A673 (cell line): ENCODE data around the gene IL20. TPM values are rescaled to one million over a fixed set of nuclear protein-coding genes. Genes with fewer than 3 reads are reported as not detected.

ENCODE experiments used
- BruUV-seq: library from RNA; stranded (reverse); fragments of 400-500 nt; replicated peaks from 2 replicates; lab custom pipeline; 2021; lab: Mats Ljungman, UMichigan
- CTCF ChIA-PET: fragments of 300-600 bp; sonication (Branson Sonifier 250); formaldehyde crosslinking; loops from one replicate; lab custom pipeline; 2022; ENCODE audit warnings: antibody characterized with exemption; lab: Charles Lee
- POLR2A ChIA-PET: fragments of 300-600 bp; sonication (Branson Sonifier 250); formaldehyde crosslinking; loops from one replicate; lab custom pipeline; 2022; ENCODE audit warnings: antibody characterized with exemption; ENCODE audit not compliant: low non-redundant PET; lab: Charles Lee
- DNase-seq: peaks from one replicate; pipeline ENCODE4 v3.0.0-alpha.2; 2015; ENCODE audit warnings: low spot score
- H3K27ac ChIP-seq: fragments of 200-600 bp; sonication (generic); 2 replicates; pipeline ENCODE4 v1.5.1; 2016; ENCODE audit warnings: mixed run types, low read depth, mild to moderate bottlenecking, mixed read lengths, antibody characterized with exemption, low read length; ENCODE audit not compliant: poor library complexity, severe bottlenecking
- H3K27me3 ChIP-seq: fragments of 200-600 bp; sonication (generic); replicated peaks from 2 replicates; pipeline ENCODE4 v1.6.1; 2017; ENCODE audit warnings: mixed run types, low read depth, mild to moderate bottlenecking, mixed read lengths, antibody characterized with exemption, low read length; ENCODE audit not compliant: insufficient read depth, poor library complexity
- H3K36me3 ChIP-seq: fragments of 200-600 bp; sonication (generic); 2 replicates; pipeline ENCODE4 v1.6.1; 2016; ENCODE audit warnings: mixed run types, mild to moderate bottlenecking, mixed read lengths, antibody characterized with exemption, low read length; ENCODE audit not compliant: insufficient read depth, poor library complexity, severe bottlenecking
- H3K4me1 ChIP-seq: fragments of 200-600 bp; sonication (generic); 2 replicates; pipeline ENCODE4 v1.6.1; 2017; ENCODE audit warnings: mixed run types, mild to moderate bottlenecking, mixed read lengths, antibody characterized with exemption, low read length; ENCODE audit not compliant: insufficient read depth, poor library complexity, severe bottlenecking
- H3K4me3 ChIP-seq: fragments of 200-600 bp; sonication (generic); 2 replicates; pipeline ENCODE4 v1.5.1; 2016; ENCODE audit warnings: low read depth, mixed run types, mild to moderate bottlenecking, mixed read lengths, low read length; ENCODE audit not compliant: poor library complexity, severe bottlenecking
- H3K9me3 ChIP-seq: fragments of 200-600 bp; sonication (generic); 2 replicates; pipeline ENCODE4 v1.6.1; 2016; ENCODE audit warnings: mixed run types, low read depth, mild to moderate bottlenecking, mixed read lengths, antibody characterized with exemption, low read length; ENCODE audit not compliant: poor library complexity, severe bottlenecking
- CTCF ChIP-seq: fragments of 300-800, 200-600 bp; sonication (generic); conservative IDR thresholded peaks from 2 replicates; pipeline ENCODE4 v1.5.1; 2017; ENCODE audit warnings: low read depth, mild to moderate bottlenecking, antibody characterized with exemption, low read length, moderate library complexity, mixed read lengths
- EZH2 ChIP-seq: fragments of 200-600 bp; sonication (generic); IDR thresholded peaks from 2 replicates; pipeline ENCODE4 v1.6.1; 2017; ENCODE audit warnings: borderline replicate concordance, low read depth, mild to moderate bottlenecking, mixed read lengths, antibody characterized with exemption, low read length; ENCODE audit not compliant: poor library complexity, severe bottlenecking
- intact Hi-C: fragments of 100-400 bp; cut with micrococcal nuclease; formaldehyde crosslinking; loops from one replicate; pipeline ENCODE4 v1.10.0; 2022; ENCODE audit not compliant: unreplicated experiment
- total RNA-seq: library from RNA; stranded (reverse); gene quantifications from 2 replicates; pipeline ENCODE4 v1.2.3, GENCODE V29; 2021

Gene IL20
- total RNA-seq, 1 experiment from 2014 or later: not detected

GRCh38 chr1:206828061-206828460 is 37.4 kb upstream of the IL20 start:
- DNase-seq: no peak
- Histone ChIP-seq H3K27ac (no peak overlapping the region), H3K4me1 (no peaks in the 10 kb centered on the region), H3K9me3 (no peaks in the 10 kb centered on the region), H3K4me3 (no peak overlapping the region), H3K36me3 (no peaks in the 10 kb centered on the region), H3K27me3 (peaks cover 24% of the 10 kb centered on the region)
- BruUV-seq: no TSS peak
- POLR2A ChIA-PET: no interaction called here
- intact Hi-C loops: no loop called here
- no peak for TF ChIP-seq EZH2
- no peak for TF ChIP-seq CTCF
- CTCF ChIA-PET: no interaction called here

- Histone ChIP-seq H3K27ac (no peak overlapping the region), H3K27me3 (peaks cover 31% of the 10 kb centered on the region), H3K4me1 (no peaks in the 10 kb centered on the region), H3K4me3 (no peak overlapping the region), H3K9me3 (no peaks in the 10 kb centered on the region), H3K36me3 (no peaks in the 10 kb centered on the region)
- intact Hi-C loops: no loop called here
- CTCF ChIA-PET: no interaction called here
- TF ChIP-seq EZH2 (no peak), CTCF (no peak)
- BruUV-seq: no TSS peak
- POLR2A ChIA-PET: no interaction called here
- DNase-seq: no peak
Observed at GRCh38 chr1:206828765-206829164, 36.7 kb upstream of the IL20 start.

GRCh38 chr1:206829282-206829681 is 36.1 kb upstream of the IL20 start:
- Histone ChIP-seq H3K27me3 (peaks cover 37% of the 10 kb centered on the region), H3K36me3 (no peaks in the 10 kb centered on the region), H3K4me3 (no peak overlapping the region), H3K27ac (no peak overlapping the region), H3K9me3 (no peaks in the 10 kb centered on the region), H3K4me1 (no peaks in the 10 kb centered on the region)
- no peak for DNase-seq
- TF ChIP-seq CTCF (no peak), EZH2 (no peak)
- BruUV-seq: no TSS peak
- CTCF ChIA-PET: no interaction called here
- POLR2A ChIA-PET: no interaction called here
- intact Hi-C loops: no loop called here
